HAP-1 (cell line): ENCODE measurements around the gene N4BP2L1.
"Not testable (repeated sequence)": the region's sequence is repeated elsewhere in the genome, so short reads cannot be mapped to it uniquely, and the experiment has no call there.

ENCODE experiments used
- DNase-seq, 2 experiments: peaks; one replicate each; pipeline ENCODE4 v3.0.0-alpha.2; 2016 to 2020; ENCODE audit warnings: low spot score in 2 of 2
- H3K27me3 ChIP-seq: fragments of 250-450 bp; sonication (Bioruptor Pico); 2 replicates; pipeline ENCODE4 v1.5.1; 2020; ENCODE audit warnings: low read depth, mild to moderate bottlenecking, moderate library complexity
- H3K36me3 ChIP-seq: fragments of 250-450 bp; sonication (Bioruptor Pico); replicated peaks from 2 replicates; pipeline ENCODE4 v1.5.1; 2020; ENCODE audit warnings: mild to moderate bottlenecking
- H3K4me1 ChIP-seq: fragments of 250-450 bp; sonication (Bioruptor Pico); 2 replicates; pipeline ENCODE4 v1.5.1; 2020; ENCODE audit warnings: mild to moderate bottlenecking
- H3K4me3 ChIP-seq: fragments of 250-450 bp; sonication (Bioruptor Pico); 2 replicates; pipeline ENCODE4 v1.5.1; 2020; ENCODE audit warnings: mild to moderate bottlenecking, moderate library complexity
- H3K9me3 ChIP-seq: fragments of 250-450 bp; sonication (Bioruptor Pico); 2 replicates; pipeline ENCODE4 v1.5.1; 2020; ENCODE audit warnings: mild to moderate bottlenecking, moderate library complexity
- in situ Hi-C: fragments of 300-500 bp; cut with MboI; formaldehyde crosslinking; loops from 3 replicates; pipeline ENCODE4 v1.14.3; 2020; ENCODE audit warnings: low sequenced_read_pairs, inconsistent platforms, mixed read lengths

Gene N4BP2L1

GRCh38 chr13:32403108-32403507, 24.8 kb downstream of the N4BP2L1 start:
- Histone ChIP-seq H3K27me3 (no peaks in the 10 kb centered on the region), H3K4me1 (no peaks in the 10 kb centered on the region), H3K36me3 (peaks cover 7% of the 10 kb centered on the region; the same call in 1 of the 2 replicates), H3K4me3 (no peak overlapping the region), H3K9me3 (no peaks in the 10 kb centered on the region)
- no peak for DNase-seq
- in situ Hi-C loops = no loop called here

DNA sequence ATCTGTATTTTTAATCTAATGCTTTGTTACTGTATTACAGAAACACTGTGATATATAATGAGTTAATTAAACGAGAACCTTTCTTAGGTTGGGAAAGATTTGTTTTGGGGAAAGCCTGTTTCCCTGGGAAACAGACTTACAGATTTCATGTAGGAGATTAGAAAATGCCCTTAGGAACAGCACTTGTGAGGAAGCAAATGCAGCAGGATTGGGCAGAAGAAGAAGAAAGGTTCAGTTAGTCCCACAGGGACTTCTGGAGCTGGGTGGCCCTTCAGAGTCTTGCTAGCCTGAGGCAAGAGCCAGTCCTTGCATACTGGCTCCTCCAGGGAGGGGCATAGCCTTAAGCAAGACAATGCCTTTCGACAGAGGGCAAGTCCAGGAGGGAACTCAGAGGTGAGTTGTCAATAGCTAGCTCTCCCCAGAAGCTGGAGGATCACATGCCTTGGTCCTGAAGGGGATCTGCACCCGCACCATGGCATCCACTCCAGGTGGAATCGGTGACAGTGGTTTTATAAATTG, 36.8 kb downstream of the N4BP2L1 start:
- DNase-seq = peak; percentile 47 to 60
- peaks cover 8% of the 10 kb centered on the region for H3K36me3 ChIP-seq

DNA sequence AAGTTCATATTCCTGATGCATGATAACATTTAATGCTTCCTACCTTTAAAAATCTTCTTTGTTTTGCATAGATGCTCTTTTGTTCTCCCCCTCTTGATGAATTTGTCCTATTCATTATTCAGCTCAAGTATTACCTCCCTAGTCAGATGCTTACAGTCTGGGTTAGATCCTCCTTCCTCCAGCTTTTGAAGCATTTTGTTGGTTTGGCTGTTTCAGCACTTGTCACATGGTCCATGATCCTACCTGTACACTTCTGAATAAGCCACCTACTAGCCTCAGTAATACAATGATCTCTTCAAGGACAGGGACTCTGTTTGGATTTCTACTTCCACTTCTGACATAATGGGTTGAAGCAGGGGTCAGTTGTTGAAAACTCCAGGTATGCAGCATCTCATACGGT, 37.4 kb downstream of the N4BP2L1 start:
- H3K9me3 ChIP-seq = no peaks in the 10 kb centered on the region
- no peaks in the 10 kb centered on the region for H3K27me3 ChIP-seq
- peaks cover 8% of the 10 kb centered on the region for H3K36me3 ChIP-seq
- no peak for DNase-seq
- in situ Hi-C loops = no loop called here
- H3K4me1 ChIP-seq = peaks cover 9% of the 10 kb centered on the region
- no peak overlapping the region for H3K4me3 ChIP-seq

More for the DNA sequence above, 36.8 kb downstream of the N4BP2L1 start:
- in situ Hi-C loops = no loop called here
- no peaks in the 10 kb centered on the region for H3K27me3 ChIP-seq
- no peak overlapping the region for H3K4me3 ChIP-seq
- no peaks in the 10 kb centered on the region for H3K9me3 ChIP-seq
- peaks cover 9% of the 10 kb centered on the region for H3K4me1 ChIP-seq

DNA sequence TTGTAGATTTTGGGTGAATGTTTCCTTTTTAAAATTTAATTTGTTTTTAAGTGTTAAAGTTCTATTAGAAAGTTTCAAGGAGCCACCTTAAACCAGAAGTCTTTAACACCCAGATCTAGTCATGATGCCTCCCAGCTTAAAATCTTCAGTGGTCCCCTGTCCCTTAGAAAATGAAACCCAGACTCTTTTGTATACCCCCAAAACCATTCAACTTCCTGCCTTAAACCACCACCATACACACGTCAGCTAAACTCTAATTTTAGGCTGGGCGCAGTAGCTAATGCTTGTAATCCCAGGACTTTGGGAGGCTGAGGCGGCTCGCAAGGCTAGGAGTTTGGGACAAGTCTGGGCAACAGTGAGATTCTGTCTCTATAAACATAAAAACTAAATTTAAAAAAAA, 37.9 kb downstream of the N4BP2L1 start:
- Histone ChIP-seq H3K4me3 (no peak overlapping the region), H3K4me1 (peaks cover 9% of the 10 kb centered on the region), H3K36me3 (peaks cover 6% of the 10 kb centered on the region), H3K27me3 (no peaks in the 10 kb centered on the region), H3K9me3 (no peaks in the 10 kb centered on the region)
- no peak for DNase-seq
- in situ Hi-C loops = no loop called here

DNA sequence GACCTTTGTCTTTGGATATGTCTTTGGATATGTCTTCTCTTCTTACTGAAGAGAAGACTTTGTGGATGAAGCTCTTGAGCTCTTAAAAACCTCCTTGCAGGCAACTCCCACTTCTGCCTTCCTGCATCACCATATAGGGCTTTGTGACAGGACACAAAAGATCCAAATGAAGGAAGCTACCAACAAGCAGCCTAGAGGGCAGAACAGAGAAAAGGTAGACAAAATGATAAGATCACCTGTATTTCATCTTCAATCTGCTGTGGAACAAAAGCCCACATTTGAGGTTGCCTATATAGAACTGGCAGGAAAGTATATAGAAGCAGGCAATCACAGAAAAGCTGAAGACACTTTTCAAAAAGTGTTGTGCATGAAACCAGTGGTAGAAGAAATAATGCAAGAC, 42.5 kb downstream of the N4BP2L1 start:
- H3K4me1 ChIP-seq = no peaks in the 10 kb centered on the region
- H3K27me3 ChIP-seq = no peaks in the 10 kb centered on the region
- in situ Hi-C loops = no loop called here
- H3K36me3 ChIP-seq = peaks cover 21% of the 10 kb centered on the region
- no peak for DNase-seq
- no peaks in the 10 kb centered on the region for H3K9me3 ChIP-seq
- no peak overlapping the region for H3K4me3 ChIP-seq

GRCh38 chr13:32384702-32385101, 43.2 kb downstream of the N4BP2L1 start:
- in situ Hi-C loops = no loop called here
- no peaks in the 10 kb centered on the region for H3K9me3 ChIP-seq
- no peak for DNase-seq

GRCh38 chr13:32383836-32384618, 43.9 kb downstream of the N4BP2L1 start:
- no peak for DNase-seq
- Histone ChIP-seq H3K4me3 (no peak overlapping the region), H3K4me1 (no peaks in the 10 kb centered on the region), H3K27me3 (no peaks in the 10 kb centered on the region), H3K9me3 (no peaks in the 10 kb centered on the region), H3K36me3 (peaks cover 32% of the 10 kb centered on the region)
- in situ Hi-C loops = no loop called here

More at GRCh38 chr13:32384702-32385101, 43.2 kb downstream of the N4BP2L1 start:
- Histone ChIP-seq H3K4me3 (no peak overlapping the region), H3K27me3 (no peaks in the 10 kb centered on the region), H3K36me3 (peaks cover 27% of the 10 kb centered on the region), H3K4me1 (no peaks in the 10 kb centered on the region)

GRCh38 chr13:32381539-32381938, 46.4 kb downstream of the N4BP2L1 start:
- peak in 1 of 2 experiments; percentile 12 for DNase-seq
- H3K36me3 ChIP-seq = peaks cover 37% of the 10 kb centered on the region
- in situ Hi-C loops = no loop called here

GRCh38 chr13:32378012-32378411, 49.9 kb downstream of the N4BP2L1 start:
- no peak for DNase-seq
- Histone ChIP-seq H3K4me1 (no peaks in the 10 kb centered on the region), H3K4me3 (no peak overlapping the region), H3K36me3 (peaks cover 44% of the 10 kb centered on the region), H3K9me3 (0 out of 2 replicates have a peak, but pooled peaks cover 3% of the 10 kb centered on the region), H3K27me3 (no peaks in the 10 kb centered on the region)
- in situ Hi-C loops = no loop called here

More at GRCh38 chr13:32381539-32381938, 46.4 kb downstream of the N4BP2L1 start:
- H3K4me1 ChIP-seq = no peaks in the 10 kb centered on the region
- no peaks in the 10 kb centered on the region for H3K9me3 ChIP-seq
- H3K27me3 ChIP-seq = no peaks in the 10 kb centered on the region
- H3K4me3 ChIP-seq = no peak overlapping the region

DNA sequence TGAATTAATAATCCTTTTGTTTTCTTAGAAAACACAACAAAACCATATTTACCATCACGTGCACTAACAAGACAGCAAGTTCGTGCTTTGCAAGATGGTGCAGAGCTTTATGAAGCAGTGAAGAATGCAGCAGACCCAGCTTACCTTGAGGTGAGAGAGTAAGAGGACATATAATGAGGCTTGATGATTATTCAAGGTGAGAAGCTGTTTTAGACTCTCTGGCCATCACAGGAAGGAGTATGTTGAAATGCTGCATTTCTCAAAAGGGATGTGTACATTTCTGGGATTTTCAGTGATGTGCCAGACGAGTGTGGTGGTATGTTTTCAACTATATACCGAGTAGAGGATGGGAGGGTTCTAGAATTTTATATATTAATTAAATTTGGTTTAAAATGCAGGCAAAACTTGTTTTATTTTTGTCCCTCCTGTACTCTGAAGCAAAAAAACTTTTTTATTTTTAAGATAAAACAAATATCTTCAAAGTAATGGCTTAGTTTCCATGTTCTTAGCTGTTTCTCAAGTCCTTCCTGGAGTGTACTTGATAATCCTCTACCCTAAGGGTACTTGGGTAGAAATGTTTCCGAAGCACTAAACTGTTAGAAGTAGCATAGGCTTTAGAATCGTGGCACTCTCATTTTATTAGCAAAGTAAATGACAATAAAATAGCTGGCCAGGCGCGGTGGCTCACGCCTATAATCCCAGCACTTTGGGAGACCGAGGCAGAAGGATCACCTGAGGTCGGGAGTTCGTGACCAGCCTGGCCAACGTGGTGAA, 51.1 kb downstream of the N4BP2L1 start:
- Histone ChIP-seq H3K4me3 (no peak overlapping the region), H3K36me3 (peaks cover 43% of the 10 kb centered on the region), H3K27me3 (no peaks in the 10 kb centered on the region), H3K9me3 (0 out of 2 replicates have a peak, but pooled peaks cover 3% of the 10 kb centered on the region), H3K4me1 (no peaks in the 10 kb centered on the region)
- in situ Hi-C loops = no loop called here
- DNase-seq = no peak

GRCh38 chr13:32370805-32371204, 57.1 kb downstream of the N4BP2L1 start:
- peaks cover 34% of the 10 kb centered on the region for H3K36me3 ChIP-seq
- no peaks in the 10 kb centered on the region for H3K4me1 ChIP-seq
- 0 out of 2 replicates have a peak, but pooled peaks cover 3% of the 10 kb centered on the region for H3K9me3 ChIP-seq
- H3K27me3 ChIP-seq = no peaks in the 10 kb centered on the region
- in situ Hi-C loops = no loop called here
- DNase-seq = no peak
- no peak overlapping the region for H3K4me3 ChIP-seq

GRCh38 chr13:32362574-32362973, 65.4 kb downstream of the N4BP2L1 start:
- in situ Hi-C loops = no loop called here

DNA sequence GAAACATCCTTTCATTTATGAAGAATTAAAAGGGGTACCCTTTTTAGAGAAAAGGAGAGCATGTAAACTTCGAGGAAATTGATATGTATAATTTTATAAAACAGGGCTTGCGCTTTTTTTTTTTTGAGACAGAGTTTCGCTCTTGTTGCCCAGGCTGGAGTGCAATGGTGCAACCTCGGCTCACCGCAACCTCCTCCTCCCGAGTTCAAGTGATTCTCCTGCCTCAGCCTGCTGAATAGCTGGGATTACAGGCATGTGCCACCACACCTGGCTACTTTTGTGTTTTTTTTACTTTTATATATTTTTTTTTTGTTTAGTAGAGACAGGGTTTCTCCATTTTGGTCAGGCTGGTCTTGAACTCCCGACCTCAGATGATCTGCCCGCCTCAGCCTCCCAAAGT, 72.0 kb downstream of the N4BP2L1 start:
- H3K27me3 ChIP-seq, DNase-seq, in situ Hi-C loops, H3K9me3 ChIP-seq, H3K4me1 ChIP-seq, H3K4me3 ChIP-seq: not testable (repeated sequence)
- H3K36me3 ChIP-seq = peaks cover 21% of the 10 kb centered on the region

More at GRCh38 chr13:32362574-32362973, 65.4 kb downstream of the N4BP2L1 start:
- no peaks in the 10 kb centered on the region for H3K27me3 ChIP-seq
- no peak for DNase-seq
- no peaks in the 10 kb centered on the region for H3K4me1 ChIP-seq
- H3K4me3 ChIP-seq = no peak overlapping the region
- H3K36me3 ChIP-seq = peaks cover 20% of the 10 kb centered on the region
- no peaks in the 10 kb centered on the region for H3K9me3 ChIP-seq

GRCh38 chr13:32354040-32354439, 73.9 kb downstream of the N4BP2L1 start:
- DNase-seq = no peak
- no peaks in the 10 kb centered on the region for H3K4me1 ChIP-seq
- H3K27me3 ChIP-seq = no peaks in the 10 kb centered on the region
- in situ Hi-C loops = no loop called here
- H3K36me3 ChIP-seq = peaks cover 21% of the 10 kb centered on the region
- H3K4me3 ChIP-seq = no peak overlapping the region
- H3K9me3 ChIP-seq = no peaks in the 10 kb centered on the region
